ENCODE data around the gene ME2. TPM values are rescaled to one million over a fixed set of nuclear protein-coding genes. Genes with fewer than 3 reads are reported as not detected.
"Not testable (repeated sequence)": the region's sequence is repeated elsewhere in the genome, so short reads cannot be mapped to it uniquely, and the experiment has no call there.

Gene ME2
- total and polyA plus RNA-seq, 8 donors = 16.6 to 100 (median 58.5) TPM

DNA sequence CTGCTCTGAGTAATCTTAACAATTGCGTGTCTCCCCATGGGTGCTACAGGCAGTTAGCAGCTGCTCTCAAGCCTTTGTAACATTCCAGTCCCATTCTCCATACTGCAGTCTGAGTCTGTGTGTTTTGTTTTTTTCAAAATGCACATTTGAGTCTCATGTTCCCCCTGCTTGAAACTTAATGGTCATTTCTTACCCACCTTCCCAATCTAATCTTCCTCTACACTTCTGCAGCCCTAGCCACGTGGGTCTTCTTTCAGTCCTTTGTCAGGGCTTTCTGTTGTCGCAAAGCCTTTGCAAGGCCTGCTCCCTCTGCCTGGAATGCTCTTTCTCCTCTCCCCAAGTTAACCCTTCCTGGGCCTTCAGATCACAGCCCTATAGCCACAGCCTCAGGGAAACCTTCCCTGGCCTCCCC, 113.4 kb downstream of the ME2 start:
- Histone ChIP-seq H3K36me3 (peaks cover 0 to 12% (median 6%) of the 10 kb centered on the region in 4 donors), H3K4me1 (peaks cover 0 to 3% (median under 1%) of the 10 kb centered on the region in 4 donors), H3K27ac (no peak overlapping the region), H3K4me3 (no peak overlapping the region), H3K27me3 (no peaks in the 10 kb centered on the region), H3K9me3 (no peaks in the 10 kb centered on the region)
- intact Hi-C loops (cut with DNase I; ENCODE audit: low total_unique reads) = no loop called here
- no peak for DNase-seq
- WGBS, 5 donors = 64 to 78% (median 69%) methylated on average over 3 of the region's 3 CpGs
- no peak for TF ChIP-seq EP300 (IDR thresholded peaks at IDR 0.05)
- TF ChIP-seq POLR2AphosphoS5 (IDR thresholded peaks at IDR 0.05) = no peak
- TF ChIP-seq, protein P1, sequence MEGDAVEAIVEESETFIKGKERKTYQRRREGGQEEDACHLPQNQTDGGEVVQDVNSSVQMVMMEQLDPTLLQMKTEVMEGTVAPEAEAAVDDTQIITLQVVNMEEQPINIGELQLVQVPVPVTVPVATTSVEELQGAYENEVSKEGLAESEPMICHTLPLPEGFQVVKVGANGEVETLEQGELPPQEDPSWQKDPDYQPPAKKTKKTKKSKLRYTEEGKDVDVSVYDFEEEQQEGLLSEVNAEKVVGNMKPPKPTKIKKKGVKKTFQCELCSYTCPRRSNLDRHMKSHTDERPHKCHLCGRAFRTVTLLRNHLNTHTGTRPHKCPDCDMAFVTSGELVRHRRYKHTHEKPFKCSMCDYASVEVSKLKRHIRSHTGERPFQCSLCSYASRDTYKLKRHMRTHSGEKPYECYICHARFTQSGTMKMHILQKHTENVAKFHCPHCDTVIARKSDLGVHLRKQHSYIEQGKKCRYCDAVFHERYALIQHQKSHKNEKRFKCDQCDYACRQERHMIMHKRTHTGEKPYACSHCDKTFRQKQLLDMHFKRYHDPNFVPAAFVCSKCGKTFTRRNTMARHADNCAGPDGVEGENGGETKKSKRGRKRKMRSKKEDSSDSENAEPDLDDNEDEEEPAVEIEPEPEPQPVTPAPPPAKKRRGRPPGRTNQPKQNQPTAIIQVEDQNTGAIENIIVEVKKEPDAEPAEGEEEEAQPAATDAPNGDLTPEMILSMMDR (IDR thresholded peaks at IDR 0.05) = no peak
- TF ChIP-seq POLR2A (IDR thresholded peaks at IDR 0.05) = no peak

DNA sequence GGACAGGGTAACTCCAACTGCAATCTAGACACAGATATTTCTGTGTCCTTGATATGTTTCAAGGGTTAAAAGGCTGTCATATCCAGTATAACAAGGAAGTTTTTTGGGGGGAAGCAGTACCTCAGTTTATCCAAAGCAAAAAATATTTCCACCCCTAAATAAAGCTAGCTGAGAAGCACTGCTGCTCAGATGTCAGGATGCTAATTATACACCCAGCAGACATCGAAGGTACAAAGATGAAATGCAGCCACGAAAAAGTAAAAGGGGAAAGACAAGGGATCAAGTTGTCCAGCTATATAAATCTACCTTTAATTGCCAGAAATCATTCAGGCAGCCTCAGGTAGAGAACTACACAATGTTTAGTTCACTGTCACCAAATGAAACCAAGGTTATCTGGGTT, 115.1 kb downstream of the ME2 start:
- no peak for TF ChIP-seq POLR2A (IDR thresholded peaks at IDR 0.05)
- no peak for TF ChIP-seq EP300 (IDR thresholded peaks at IDR 0.05)
- TF ChIP-seq POLR2AphosphoS5 (IDR thresholded peaks at IDR 0.05) = no peak
- TF ChIP-seq, protein P1 (IDR thresholded peaks at IDR 0.05) = no peak
- no peaks in the 10 kb centered on the region for H3K36me3 ChIP-seq
- WGBS, 5 donors = 87 to 94% (median 90%) methylated on average over 2 of the region's 2 CpGs
- no peak overlapping the region for H3K27ac ChIP-seq
- DNase-seq = no peak
- no peaks in the 10 kb centered on the region for H3K27me3 ChIP-seq
- no peaks in the 10 kb centered on the region for H3K9me3 ChIP-seq
- no peak overlapping the region for H3K4me3 ChIP-seq
- no peaks in the 10 kb centered on the region for H3K4me1 ChIP-seq
- intact Hi-C loops (cut with DNase I; ENCODE audit: low total_unique reads) = no loop called here

DNA sequence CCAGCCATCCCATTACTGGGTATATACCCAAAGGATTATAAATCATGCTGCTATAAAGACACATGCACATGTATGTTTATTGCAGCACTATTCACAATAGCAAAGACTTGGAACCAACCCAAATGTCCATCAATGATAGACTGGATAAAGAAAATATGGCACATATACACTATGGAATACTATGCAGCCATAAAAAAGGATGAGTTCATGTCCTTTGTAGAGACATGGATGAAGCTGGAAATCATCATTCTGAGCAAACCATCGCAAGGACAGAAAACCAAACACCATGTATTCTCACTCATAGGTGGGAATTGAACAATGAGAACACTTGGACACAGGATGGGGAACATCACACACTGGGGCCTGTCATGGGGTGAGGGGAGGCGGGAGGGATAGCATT, 124.3 kb downstream of the ME2 start:
- H3K27me3 ChIP-seq; H3K27ac ChIP-seq; H3K9me3 ChIP-seq; H3K4me3 ChIP-seq; intact Hi-C loops (cut with DNase I; ENCODE audit: low total_unique reads); H3K36me3 ChIP-seq; H3K4me1 ChIP-seq; DNase-seq: not testable (repeated sequence)
- 87 to 100% (median 95%) methylated on average over 2 of the region's 2 CpGs for WGBS, 5 donors

Small RNA genes within 50 kb of the gene (small RNA-seq; reads per million reads assigned to genes)
- gene RF00019 = 0 reads per million in 4 donors

Other genes starting within 250 kb of the ME2 start
- gene MRO, start 59.1 kb upstream of the ME2 start, total RNA-seq = 1 to 10 TPM in 2 of 5 donors, under 1 TPM in 1, not detected in 2; 0.45 to 2.0 (median 1.3) TPM
- gene MRO, start 59.1 kb upstream of the ME2 start, polyA plus RNA-seq = 1 to 10 TPM in 1 of 3 donors, under 1 TPM in 1, not detected in 1; 0.13 to 1.8 TPM
- 10 to 100 TPM in 2 of 5 donors, 1 to 10 TPM in 2, under 1 TPM in 1; 0.87 to 22.8 (median 3.9) TPM for gene ELAC1, start 88.9 kb downstream of the ME2 start, total RNA-seq
- 1 to 10 TPM; 4.9 to 8.7 (median 7.8) TPM for gene ELAC1, start 88.9 kb downstream of the ME2 start, polyA plus RNA-seq
- 100 to 1,000 TPM in 3 of 5 donors, 10 to 100 TPM in 2; 42.0 to 184 (median 121) TPM for gene SMAD4, start 151.1 kb downstream of the ME2 start, total RNA-seq
- gene SMAD4, start 151.1 kb downstream of the ME2 start, polyA plus RNA-seq = 10 to 100 TPM; 10.4 to 34.8 (median 13.3) TPM

Data from stomach (tissue), 9 donors.